ENCODE data around the gene FAM131C.
"Not testable (repeated sequence)": the region's sequence is repeated elsewhere in the genome, so short reads cannot be mapped to it uniquely, and the experiment has no call there.

The FAM131C gene

GRCh38 chr1:16076031-16076864 lies 2.8 kb upstream of the FAM131C start:
- DNase-seq, result no peak

GRCh38 chr1:16075337-16076030 lies 2.0 kb upstream of the FAM131C start:
- DNase-seq, result no peak

GRCh38 chr1:16074217-16074616 lies 766 bp upstream of the FAM131C start:
- DNase-seq, result no peak

GRCh38 chr1:16072616-16073484 lies 601 bp downstream of the FAM131C start:
- no peak for DNase-seq

- DNase-seq, result no peak
Measured at GRCh38 chr1:16072095-16072494, 1.4 kb downstream of the FAM131C start.

GRCh38 chr1:16071614-16072013 lies 1.8 kb downstream of the FAM131C start:
- DNase-seq, result no peak

- no peak for DNase-seq
Measured at GRCh38 chr1:16070640-16071355, 2.7 kb downstream of the FAM131C start.

GRCh38 chr1:16068356-16069270 lies 4.8 kb downstream of the FAM131C start:
- DNase-seq, result no peak

- DNase-seq, result no peak
Measured at GRCh38 chr1:16067933-16068332, 5.5 kb downstream of the FAM131C start.

GRCh38 chr1:16067127-16067768 lies 6.2 kb downstream of the FAM131C start:
- no peak for DNase-seq

- no peak for DNase-seq
Measured at GRCh38 chr1:16066245-16066644, 7.2 kb downstream of the FAM131C start.

GRCh38 chr1:16065269-16065576 lies 8.2 kb downstream of the FAM131C start:
- DNase-seq, result no peak

GRCh38 chr1:16064536-16065268 lies 8.7 kb downstream of the FAM131C start:
- DNase-seq, result no peak

GRCh38 chr1:16063921-16064320 lies 9.5 kb downstream of the FAM131C start:
- no peak for DNase-seq

- no peak for DNase-seq
Measured at GRCh38 chr1:16063226-16063829, 10.1 kb downstream of the FAM131C start.

GRCh38 chr1:16062687-16063075 lies 10.8 kb downstream of the FAM131C start:
- DNase-seq, result not testable (repeated sequence)

- not testable (repeated sequence) for DNase-seq
Measured at GRCh38 chr1:16061989-16062686, 11.3 kb downstream of the FAM131C start.

GRCh38 chr1:16061266-16061665 lies 12.2 kb downstream of the FAM131C start:
- no peak for DNase-seq

- not testable (repeated sequence) for DNase-seq
Measured at GRCh38 chr1:16058394-16059120, 14.9 kb downstream of the FAM131C start.
